Ovary (tissue), 9 donors: ENCODE data around the gene GALNT10. TPM values are rescaled to one million over a fixed set of nuclear protein-coding genes. Genes with fewer than 3 reads are reported as not detected.

Source experiments
- DNase-seq, 5 donors: peaks; one replicate each; pipeline ENCODE4 v3.0.0-alpha.2; 2019 to 2020
- H3K27ac ChIP-seq, 2 donors: fragments of 200-600 bp; one replicate each; pipeline versions ENCODE4 v1.5.1 to v1.8.0; 2019 to 2022
- H3K27me3 ChIP-seq: fragments of 200-600 bp; one replicate; pipeline ENCODE4 v1.8.0; 2022
- H3K36me3 ChIP-seq: fragments of 200-600 bp; sonication (generic); one replicate; pipeline ENCODE4 v1.5.1; 2019
- H3K4me1 ChIP-seq: one replicate; pipeline ENCODE4 v1.8.1; 2013; ENCODE audit warnings: mild to moderate bottlenecking, moderate library complexity; ENCODE audit not compliant: insufficient read depth
- H3K4me3 ChIP-seq: fragments of 200-600 bp; sonication (generic); one replicate; pipeline ENCODE4 v1.5.1; 2017
- H3K9me3 ChIP-seq, 2 donors: fragments of 200-600 bp in 1 of 2; sonication (generic) in 1 of 2; one replicate each; pipeline versions ENCODE4 v1.5.1 to v1.8.1; 2013 to 2019; ENCODE audit warnings: mild to moderate bottlenecking in 1 of 2, moderate library complexity in 1 of 2
- EP300 ChIP-seq: sonication (generic); formaldehyde crosslinking; IDR thresholded peaks from one replicate; pipeline ENCODE4 v1.6.1; 2017; ENCODE audit warnings: antibody characterized with exemption
- POLR2A ChIP-seq: fragments of 450-650 bp; IDR thresholded peaks from one replicate; pipeline ENCODE4 v1.6.1; 2017; ENCODE audit warnings: antibody characterized with exemption, mild to moderate bottlenecking, moderate library complexity
- WGBS, 3 donors: extraction: QIAGEN DNeasy Blood & Tissue Kit in 1 of 3; methylation state at CpG; one replicate each; pipeline versions ENCODE4 v1.1.5 to v1.1.7; 2013 to 2017; 5-methylcytosine and 5-hydroxymethylcytosine counted together
- intact Hi-C, 4 donors: fragments of 100-400 bp; cut with DNase I; formaldehyde crosslinking; loops; one replicate each; pipeline versions ENCODE4 v1.11.0 to v1.15.1; 2022 to 2023
- polyA plus RNA-seq, 2 donors: library from polyadenylated mRNA; stranded (reverse); fragments of 200-250 nt in 1 of 2; fragments of 350-450 nt in 1 of 2; fragmentation: Illumina TruSeq in 1 of 2; extraction: RNeasy Lipid Tissue Mini Kit (QIAGEN cat#74804) in 1 of 2; gene quantifications; one replicate each; pipeline ENCODE4 v1.2.3, GENCODE V29; 2013 to 2014
- total RNA-seq, 7 donors: library from RNA; depleted of rRNA in 2 of 7; stranded (reverse); fragments of >200 nt in 2 of 7; fragmentation: NEBNext Ultra II Directional in 3 of 7; extraction: Animal tissue kit (Norgen Biotek cat#: 25700) in 3 of 7; gene quantifications; one replicate each; pipeline versions ENCODE4 v1.1.0 to v1.2.4, GENCODE V29; 2016 to 2023
- TF ChIP-seq, protein P1 (sequence below), 3 donors: fragments of 450-650 bp in 2 of 3; fragments of 200-600 bp in 1 of 3; IDR thresholded peaks; one replicate each; pipeline versions ENCODE4 v1.5.1 to v1.8.0; 2016 to 2022; ENCODE audit warnings: antibody characterized with exemption in 3 of 3, mild to moderate bottlenecking in 1 of 3
- donor health status: DM: no; HTN: no; CAD: no; lungs with moderate emphysema.
- donor health status: DM: no; HTN: no; CAD: no.
- donor health status: Bipolar disorder and iron deficiency.
- donor health status: DM: yes; HTN: yes; CAD: no.
- donor health status: DM: no; HTN: no; CAD: no.
- donor health status: DM: yes; HTN: yes; CAD: no.

The GALNT10 gene
- total and polyA plus RNA-seq, 9 donors = 34.5 to 206 (median 88.7) TPM

DNA sequence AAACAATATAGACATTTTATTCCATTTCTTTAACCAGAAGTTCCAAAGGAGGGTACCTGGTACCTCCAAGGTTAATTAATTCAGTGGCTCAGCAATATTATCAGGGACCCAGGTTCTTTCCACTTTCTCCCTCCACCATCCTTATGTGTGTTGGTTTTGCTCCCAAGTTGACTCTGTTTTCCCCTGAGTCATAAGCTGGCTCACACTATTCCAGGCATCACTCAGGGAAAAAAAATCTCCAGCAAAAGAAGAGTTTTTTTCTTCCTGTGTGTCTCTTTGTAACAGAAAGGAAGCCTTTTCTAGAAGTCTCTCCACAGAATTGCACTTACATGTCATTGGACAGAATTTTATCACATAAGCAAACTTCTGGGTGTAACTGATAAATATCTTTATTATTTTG, 31.2 kb upstream of the GALNT10 start:
- intact Hi-C loops = no loop called here
- no peaks in the 10 kb centered on the region for H3K4me1 ChIP-seq
- H3K36me3 ChIP-seq = no peaks in the 10 kb centered on the region
- no peak overlapping the region for H3K4me3 ChIP-seq
- H3K9me3 ChIP-seq = no peaks in the 10 kb centered on the region
- no peak overlapping the region for H3K27ac ChIP-seq
- TF ChIP-seq, protein P1, sequence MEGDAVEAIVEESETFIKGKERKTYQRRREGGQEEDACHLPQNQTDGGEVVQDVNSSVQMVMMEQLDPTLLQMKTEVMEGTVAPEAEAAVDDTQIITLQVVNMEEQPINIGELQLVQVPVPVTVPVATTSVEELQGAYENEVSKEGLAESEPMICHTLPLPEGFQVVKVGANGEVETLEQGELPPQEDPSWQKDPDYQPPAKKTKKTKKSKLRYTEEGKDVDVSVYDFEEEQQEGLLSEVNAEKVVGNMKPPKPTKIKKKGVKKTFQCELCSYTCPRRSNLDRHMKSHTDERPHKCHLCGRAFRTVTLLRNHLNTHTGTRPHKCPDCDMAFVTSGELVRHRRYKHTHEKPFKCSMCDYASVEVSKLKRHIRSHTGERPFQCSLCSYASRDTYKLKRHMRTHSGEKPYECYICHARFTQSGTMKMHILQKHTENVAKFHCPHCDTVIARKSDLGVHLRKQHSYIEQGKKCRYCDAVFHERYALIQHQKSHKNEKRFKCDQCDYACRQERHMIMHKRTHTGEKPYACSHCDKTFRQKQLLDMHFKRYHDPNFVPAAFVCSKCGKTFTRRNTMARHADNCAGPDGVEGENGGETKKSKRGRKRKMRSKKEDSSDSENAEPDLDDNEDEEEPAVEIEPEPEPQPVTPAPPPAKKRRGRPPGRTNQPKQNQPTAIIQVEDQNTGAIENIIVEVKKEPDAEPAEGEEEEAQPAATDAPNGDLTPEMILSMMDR (IDR thresholded peaks at IDR 0.05) = no peak
- TF ChIP-seq POLR2A (no peak), EP300 (no peak)
- no peaks in the 10 kb centered on the region for H3K27me3 ChIP-seq
- DNase-seq = no peak

DNA sequence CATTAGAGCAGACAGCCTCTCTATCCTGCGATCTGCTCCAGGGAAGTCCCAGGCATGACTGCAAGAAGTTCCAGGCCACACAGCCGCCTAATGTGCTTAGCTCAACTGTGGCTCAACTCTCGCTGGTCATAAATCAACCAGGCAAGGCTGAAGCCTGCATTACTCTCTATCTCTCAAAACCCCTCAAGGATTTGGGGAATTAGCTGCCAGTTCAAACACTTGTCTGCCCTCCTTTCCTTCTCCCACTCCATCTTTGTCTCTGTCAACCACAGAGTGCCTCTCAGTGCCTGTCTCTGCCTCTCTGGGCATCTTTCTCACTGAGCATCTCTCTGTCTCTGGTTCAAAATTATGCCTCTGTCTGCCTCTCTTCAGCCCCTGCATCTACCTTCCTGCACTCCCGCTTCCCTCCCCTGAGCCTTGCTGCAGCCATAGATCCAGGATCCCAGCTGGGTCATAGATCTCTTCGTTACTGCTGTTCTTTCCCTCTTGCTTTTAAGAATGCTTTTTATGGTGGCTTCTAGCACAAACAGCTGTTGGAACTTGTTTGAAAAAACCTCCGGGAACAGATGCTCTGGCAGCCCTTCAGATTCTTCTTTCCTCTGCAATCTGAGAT, 27.9 kb upstream of the GALNT10 start:
- H3K4me1 ChIP-seq = no peaks in the 10 kb centered on the region
- H3K9me3 ChIP-seq = no peaks in the 10 kb centered on the region
- DNase-seq = no peak
- H3K27me3 ChIP-seq = no peaks in the 10 kb centered on the region
- TF ChIP-seq EP300 (no peak), POLR2A (no peak)
- TF ChIP-seq, protein P1 (IDR thresholded peaks at IDR 0.05) = no peak
- 44 to 51% (median 46%) methylated on average over 6 of the region's 6 CpGs for WGBS, 3 donors
- intact Hi-C loops = no loop called here
- H3K36me3 ChIP-seq = no peaks in the 10 kb centered on the region
- H3K27ac ChIP-seq = no peak overlapping the region
- no peak overlapping the region for H3K4me3 ChIP-seq

DNA sequence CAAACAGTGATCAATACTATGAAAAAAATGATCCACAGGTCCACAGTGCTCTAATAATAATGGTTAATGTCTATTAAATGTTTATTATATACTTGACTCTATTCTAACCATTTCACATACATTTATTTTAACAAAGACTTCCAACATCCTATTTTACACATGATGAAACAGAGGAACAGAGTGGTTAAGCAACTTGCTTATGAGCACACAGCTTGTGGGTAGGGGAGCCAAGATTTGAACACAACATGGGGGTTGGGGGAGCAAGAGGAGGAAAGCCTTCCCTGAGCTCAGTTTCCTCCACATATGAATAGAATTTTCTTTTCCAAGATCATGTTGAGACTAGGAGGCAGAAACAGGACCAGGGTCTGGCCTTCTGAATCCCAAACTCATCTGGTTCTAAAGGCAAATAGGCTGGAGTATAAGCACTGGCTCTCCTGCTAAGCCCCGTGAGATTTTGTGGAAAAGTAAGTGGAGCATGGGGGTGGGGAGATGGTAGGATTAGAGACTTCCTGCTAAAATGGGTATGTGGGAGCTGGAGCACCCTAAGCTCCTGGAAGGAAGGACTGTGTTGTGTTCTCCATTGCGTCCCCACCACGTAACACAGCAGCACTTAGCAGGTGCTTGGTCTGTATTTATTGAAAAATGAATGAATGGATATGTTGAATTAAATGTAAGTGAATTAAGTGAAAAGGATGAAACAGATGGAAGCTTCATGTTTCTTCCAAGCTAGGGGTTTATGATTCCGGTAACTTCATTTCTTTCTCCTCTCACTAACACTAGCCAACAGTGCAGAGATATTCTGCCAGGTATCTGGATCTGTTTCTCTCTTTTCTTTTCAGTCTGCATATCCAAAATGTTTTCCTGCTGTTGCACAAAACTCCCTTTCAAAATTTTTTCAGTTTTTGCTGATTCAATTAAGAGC, 26.9 kb upstream of the GALNT10 start:
- no peak for DNase-seq
- 61 to 74% (median 65%) methylated on average over 4 of the region's 4 CpGs for WGBS, 3 donors
- H3K36me3 ChIP-seq = no peaks in the 10 kb centered on the region
- TF ChIP-seq, protein P1 (IDR thresholded peaks at IDR 0.05) = no peak
- no peak for TF ChIP-seq POLR2A
- TF ChIP-seq EP300 = no peak
- H3K4me3 ChIP-seq = no peak overlapping the region
- H3K9me3 ChIP-seq = no peaks in the 10 kb centered on the region
- H3K27ac ChIP-seq = no peak overlapping the region
- H3K27me3 ChIP-seq = no peaks in the 10 kb centered on the region
- H3K4me1 ChIP-seq = no peaks in the 10 kb centered on the region
- intact Hi-C loops = no loop called here

DNA sequence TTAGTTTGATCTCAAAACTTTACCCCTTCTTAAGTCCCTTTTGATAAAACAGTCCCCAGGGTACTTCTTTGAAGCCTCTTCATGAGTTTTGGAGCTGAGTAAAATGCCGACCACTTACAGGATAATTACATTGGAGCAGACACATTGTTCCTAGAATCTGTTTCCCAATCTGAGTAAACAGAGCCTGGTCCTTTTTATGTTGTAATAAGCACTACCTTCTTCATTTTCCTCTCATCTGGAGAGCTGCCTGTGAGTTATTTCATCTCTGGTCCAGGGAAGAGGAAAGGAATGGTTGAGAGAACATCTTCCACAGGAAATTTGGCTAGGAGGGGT, 26.3 kb upstream of the GALNT10 start:
- Histone ChIP-seq H3K4me1 (no peaks in the 10 kb centered on the region), H3K36me3 (no peaks in the 10 kb centered on the region), H3K27me3 (no peaks in the 10 kb centered on the region), H3K9me3 (no peaks in the 10 kb centered on the region), H3K27ac (no peak overlapping the region), H3K4me3 (no peak overlapping the region)
- no peak for TF ChIP-seq EP300
- TF ChIP-seq, protein P1 (IDR thresholded peaks at IDR 0.05) = no peak
- no peak for TF ChIP-seq POLR2A
- 49 to 63% (median 53%) methylated on average over 1 of the region's 1 CpG for WGBS, 3 donors
- intact Hi-C loops = no loop called here
- DNase-seq = no peak
